Activated CD4-positive, alpha-beta T cell treated with anti-CD3 and anti-CD28 coated beads, Interleukin-2, amount 50 U/mL, for 1 hour (primary cell): ENCODE results near the gene SNRNP25.
"Not testable (repeated sequence)": the region's sequence is repeated elsewhere in the genome, so short reads cannot be mapped to it uniquely, and the experiment has no call there.

Source experiments
- DNase-seq: peaks from one replicate; pipeline ENCODE4 v3.0.0-alpha.2; 2020

SNRNP25 gene

DNA sequence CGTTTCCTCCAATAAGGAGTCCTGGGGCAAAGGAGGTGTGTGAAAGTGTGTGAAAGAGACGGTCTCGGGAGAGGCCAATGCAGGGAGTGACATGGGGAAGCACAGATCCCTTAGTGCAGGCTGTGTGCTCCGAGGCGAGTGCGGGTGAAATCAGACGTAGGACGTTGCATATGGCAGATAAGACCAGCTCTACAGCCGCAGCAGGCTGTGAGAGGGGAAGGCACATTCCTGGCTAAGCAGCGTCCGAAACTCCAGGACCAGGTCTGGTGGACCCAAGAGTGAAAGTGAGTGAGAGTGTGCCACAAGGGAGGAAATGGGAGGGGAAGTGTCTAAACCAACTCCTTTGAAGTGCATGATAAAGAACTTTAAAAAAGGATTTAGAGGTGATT, 11.6 kb upstream of the SNRNP25 start:
- no peak for DNase-seq

DNA sequence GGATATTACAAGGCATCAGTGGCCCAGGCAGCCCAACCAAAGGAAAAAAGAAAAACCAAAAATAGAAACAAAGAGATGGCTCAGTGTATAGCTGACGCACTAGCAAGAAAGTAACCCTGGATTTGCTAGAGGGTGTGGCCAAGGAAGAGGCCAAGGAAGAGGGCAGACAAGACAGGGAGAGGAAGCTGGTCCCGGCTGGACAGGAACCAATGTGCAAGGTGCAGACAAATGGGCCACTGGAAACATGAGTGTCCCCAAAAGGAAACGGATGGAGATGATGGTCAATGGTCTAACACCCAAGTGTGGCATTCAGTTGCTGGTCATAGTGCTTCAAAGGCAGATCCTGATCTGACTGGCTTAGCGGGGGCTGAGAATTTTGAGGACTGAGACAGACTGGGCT, 10.9 kb upstream of the SNRNP25 start:
- DNase-seq, result no peak

GRCh38 chr16:43294-43693, 10.3 kb upstream of the SNRNP25 start:
- no peak for DNase-seq

GRCh38 chr16:44655-45054, 9.0 kb upstream of the SNRNP25 start:
- DNase-seq, result no peak

- DNase-seq, result no peak
Measured at GRCh38 chr16:45454-45853, 8.2 kb upstream of the SNRNP25 start.

GRCh38 chr16:46510-46909, 7.1 kb upstream of the SNRNP25 start:
- DNase-seq, result not testable (repeated sequence)

DNA sequence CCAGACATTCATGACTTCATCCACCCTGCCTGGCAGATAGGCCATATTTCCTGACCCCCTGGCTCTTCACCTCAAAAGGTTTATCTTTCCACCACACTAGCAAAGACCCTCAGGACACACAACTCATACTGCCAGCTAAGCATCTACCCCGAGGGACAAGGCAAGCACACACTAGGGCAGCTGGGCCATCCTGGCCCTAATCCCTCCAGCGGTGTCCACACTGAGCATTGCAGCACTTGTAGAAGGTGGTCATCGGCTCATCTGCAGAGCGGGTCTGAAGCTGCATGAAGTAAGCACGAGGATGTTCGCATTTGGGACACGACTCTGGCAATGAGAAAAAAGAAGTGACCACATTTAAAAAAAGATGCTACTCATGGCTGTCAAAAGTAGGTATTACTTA, 6.4 kb upstream of the SNRNP25 start:
- no peak for DNase-seq

- no peak for DNase-seq
Measured at GRCh38 chr16:50769-51591, 2.6 kb upstream of the SNRNP25 start.

- DNase-seq, result no peak
Measured at GRCh38 chr16:54237-54581, 581 bp downstream of the SNRNP25 start.

DNA sequence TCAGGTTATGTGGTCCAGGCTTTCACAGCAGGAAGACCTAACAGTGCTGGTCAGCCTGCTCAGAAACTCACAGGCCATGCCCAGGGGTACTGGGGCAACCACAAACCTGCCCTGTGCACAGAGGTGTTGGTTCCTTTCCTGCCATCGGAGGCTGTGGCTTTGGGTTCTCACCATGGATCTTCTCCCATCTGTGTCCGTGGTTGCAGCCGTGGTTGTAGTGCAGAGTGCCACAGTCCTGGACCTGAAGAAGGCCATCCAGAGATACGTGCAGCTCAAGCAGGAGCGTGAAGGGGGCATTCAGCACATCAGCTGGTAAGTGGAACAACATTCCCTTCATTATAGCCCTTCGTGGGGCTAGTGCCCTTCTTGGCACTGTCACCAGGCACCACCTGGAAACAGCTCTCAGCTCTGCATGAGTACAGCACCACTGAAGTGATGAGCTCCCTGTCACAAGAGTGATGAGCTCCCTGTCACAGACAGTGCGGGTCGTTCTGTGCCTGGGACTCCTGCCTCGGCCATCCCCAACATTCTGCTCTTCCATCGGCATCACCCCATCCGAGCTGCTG, 2.0 kb downstream of the SNRNP25 start:
- DNase-seq, result no peak

- no peak for DNase-seq
Measured at GRCh38 chr16:56231-56927, 2.8 kb downstream of the SNRNP25 start.

DNA sequence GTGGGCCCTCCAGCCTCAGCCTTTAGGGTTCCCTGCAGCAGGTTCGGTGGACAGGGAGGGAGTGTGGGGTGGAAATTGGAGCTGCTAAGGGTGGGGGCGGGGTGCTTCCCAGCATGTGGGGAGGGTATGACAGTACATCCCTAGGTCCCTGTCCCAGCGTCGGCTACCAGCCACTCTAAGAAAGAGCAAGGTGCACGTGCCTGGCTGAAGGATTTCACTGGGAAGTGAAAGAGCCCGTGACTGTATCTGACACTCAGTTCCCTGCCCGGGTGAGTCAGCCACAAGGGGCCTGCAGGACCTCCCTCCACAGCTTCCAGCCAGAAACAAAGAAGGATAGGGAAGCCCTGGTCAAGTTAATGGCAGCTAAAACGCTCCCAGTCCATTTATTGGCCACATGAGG, 4.1 kb downstream of the SNRNP25 start:
- no peak for DNase-seq

DNA sequence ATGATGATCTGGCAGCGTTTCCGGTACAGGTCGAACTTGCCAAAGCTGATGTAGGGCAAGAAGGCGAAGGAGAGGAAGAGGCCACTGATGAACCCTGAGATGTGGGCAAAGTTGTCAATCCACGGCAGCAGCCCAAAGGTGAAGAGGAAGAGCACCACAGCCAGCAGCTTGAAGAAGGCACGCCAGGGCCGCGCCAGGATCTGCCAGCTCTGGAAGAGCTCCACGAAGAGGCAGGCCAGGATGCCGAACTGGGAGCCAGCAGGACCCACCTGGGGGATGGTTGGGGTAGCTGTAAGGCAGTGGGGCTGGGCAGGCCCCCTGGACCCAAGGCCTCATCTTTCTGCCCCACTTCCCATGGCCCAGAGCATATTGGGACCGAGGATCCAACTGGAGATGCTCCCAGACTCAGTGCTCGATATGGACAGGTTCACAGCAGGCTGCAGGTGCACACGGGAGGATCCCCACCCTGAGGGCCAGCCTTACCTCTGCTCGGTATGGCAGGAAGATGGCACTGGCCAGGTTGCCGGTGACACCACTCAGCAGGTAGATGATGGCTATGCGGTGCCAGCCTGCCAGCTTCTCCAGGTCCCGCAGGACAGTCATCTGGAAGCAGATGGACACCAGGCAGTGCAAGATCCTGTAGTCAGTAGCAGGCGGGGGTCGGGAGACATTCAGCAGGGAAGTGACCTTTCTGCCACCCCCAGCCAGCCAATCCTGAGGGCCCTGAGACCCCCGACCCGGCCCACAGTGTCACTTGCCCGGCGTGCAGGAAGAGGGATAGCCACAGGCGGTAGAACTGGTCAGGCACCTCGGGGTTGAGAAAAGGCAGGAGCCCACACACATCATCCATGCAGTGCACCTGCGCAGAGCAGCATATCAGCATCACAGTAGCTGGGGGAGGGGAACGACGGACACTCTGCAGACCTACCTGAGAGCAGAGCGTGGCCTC, 5.1 kb downstream of the SNRNP25 start:
- no peak for DNase-seq

DNA sequence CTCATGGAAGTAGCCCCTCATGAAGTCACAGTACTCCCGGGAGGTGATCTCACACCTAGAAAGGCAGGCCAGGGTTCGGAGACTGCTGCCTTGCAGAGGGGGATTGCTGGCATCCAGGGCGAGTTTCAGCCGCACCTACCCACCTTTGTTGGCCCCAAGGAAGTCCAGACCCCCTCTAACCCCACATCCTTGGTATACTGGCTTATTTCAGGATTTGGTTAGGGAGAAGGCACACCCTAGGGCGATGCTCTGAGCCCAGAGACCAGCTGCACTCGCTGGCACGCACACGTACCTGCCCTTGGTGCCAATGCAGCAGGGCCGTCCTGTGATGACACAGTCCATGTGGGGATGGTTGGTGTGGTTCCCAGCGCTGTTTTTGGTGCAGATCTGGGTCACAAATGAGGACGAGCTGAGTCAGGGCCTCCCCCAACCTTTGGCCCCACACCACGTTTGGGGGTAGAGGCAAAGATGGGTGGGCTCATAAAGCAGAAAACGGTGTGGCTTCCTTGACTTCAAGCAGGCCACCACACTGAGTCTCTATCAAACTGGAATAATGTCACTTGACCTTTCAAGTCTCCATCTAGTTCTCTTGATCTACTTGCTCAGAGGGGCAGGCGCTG, 5.9 kb downstream of the SNRNP25 start:
- no peak for DNase-seq

- DNase-seq, result no peak
Measured at GRCh38 chr16:60166-60565, 6.5 kb downstream of the SNRNP25 start.

DNA sequence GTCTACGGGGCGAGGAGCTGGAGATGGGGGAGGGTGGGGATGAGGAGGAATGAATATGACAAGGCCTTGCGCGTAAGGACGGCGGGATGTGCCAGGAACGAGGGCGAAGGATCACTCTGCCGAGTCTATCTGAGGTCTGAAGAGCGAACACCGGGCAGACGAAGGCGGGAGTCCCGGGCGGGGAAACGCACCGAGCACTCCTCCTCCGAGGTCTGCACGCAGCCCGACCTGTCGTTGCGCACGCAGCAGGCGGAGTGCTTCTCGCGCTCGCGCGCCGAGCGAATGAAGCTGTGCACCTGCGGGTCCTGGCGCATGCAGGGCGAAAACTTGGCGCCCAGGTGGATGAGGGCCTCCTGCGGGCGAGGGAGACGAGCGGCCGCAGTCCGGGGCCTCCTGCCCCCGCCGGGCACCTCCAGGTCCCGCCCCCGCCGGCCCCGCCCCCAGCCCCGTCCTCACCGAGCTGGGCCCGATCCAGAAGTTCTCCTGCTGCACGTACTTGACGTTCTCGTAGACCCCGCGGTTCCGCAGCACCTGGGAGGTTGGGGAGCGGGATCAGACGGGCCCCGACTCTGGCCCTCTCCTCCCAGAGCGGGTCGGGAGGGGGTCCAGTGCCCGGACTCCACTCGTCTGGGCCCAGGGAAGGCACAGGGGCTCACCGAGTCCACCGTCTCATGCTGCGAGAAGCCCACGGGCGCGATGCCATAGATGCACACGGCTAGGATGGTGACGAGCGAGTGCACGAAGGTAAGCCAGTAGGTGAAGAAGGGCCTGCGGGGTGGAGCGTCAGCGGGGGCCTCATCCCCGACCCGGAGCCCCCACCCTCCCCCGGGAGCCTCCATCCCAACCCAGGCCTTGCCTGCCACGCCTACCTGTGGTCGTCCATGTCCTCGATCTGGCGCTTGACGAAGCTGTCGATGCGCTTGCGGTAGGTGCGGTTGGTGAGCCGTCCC, 7.6 kb downstream of the SNRNP25 start:
- no peak for DNase-seq

DNA sequence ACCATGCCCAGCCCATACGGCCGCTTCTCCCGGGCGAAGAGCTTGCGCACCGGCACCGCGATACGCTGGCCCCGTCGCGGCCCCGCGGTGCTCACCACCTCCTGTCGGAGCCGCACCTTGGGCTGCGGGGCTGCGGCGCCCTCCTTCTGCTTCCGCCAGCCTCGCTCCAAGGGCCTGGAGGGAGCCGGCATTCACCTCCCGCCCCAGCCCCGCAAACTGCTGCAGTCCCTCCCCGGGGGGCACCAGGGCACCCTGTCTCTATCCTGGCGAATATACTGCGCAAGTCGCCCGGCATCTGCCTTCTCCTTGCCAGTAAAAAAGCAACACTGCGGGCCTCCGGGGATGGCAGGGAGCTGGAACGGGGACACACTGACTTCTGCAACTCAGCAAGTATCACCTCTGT, 8.3 kb downstream of the SNRNP25 start:
- DNase-seq, result no peak

DNA sequence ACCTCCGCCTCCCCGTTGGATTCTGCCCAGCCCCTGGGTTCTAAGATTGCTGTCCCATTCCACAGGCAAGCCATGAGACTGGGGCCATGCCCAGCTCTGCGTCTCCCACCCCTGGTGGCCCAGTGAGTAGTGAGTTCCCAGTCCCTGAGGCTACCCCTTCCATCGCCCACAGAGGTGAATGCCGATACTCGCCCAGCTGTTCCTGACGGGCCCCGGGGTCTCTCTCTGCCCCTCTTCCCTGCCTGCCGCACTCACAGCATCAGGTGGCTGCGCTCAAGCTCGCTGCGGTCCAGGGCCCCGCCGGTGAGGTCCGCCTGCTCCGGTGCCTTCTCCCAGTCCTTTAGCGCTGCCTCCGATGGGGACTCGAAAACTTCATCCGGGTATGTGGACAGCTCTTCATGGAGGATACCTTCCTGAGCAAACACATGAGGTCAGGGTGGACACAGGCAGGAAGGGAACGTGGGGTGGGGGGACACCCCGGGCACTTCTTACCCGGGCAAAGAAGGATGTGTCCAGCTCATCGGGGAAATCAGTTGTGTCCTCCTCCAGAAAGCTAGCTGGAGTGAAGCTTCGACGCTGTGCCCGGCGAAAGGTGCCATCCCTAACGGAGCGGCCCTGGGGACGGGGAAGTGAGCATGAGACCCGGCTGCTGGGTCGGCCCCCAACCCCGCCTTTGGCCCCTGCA, 8.8 kb downstream of the SNRNP25 start:
- no peak for DNase-seq

- DNase-seq, result no peak
Measured at GRCh38 chr16:62968-63391, 9.4 kb downstream of the SNRNP25 start.

- DNase-seq, result no peak
Measured at GRCh38 chr16:63466-63865, 9.8 kb downstream of the SNRNP25 start.
